HG03280 (cell line): Measurements from ENCODE around the gene FDXR.
"Not testable (repeated sequence)": the region's sequence is repeated elsewhere in the genome, so short reads cannot be mapped to it uniquely, and the experiment has no call there.

Experiments
- ATAC-seq: cut with Tn5 transposase; IDR thresholded peaks from one replicate; pipeline ENCODE4 v1.9.1; 2021; ENCODE audit warnings: mild to moderate bottlenecking, moderate library complexity; ENCODE audit not compliant: unreplicated experiment

Gene FDXR, protein sequence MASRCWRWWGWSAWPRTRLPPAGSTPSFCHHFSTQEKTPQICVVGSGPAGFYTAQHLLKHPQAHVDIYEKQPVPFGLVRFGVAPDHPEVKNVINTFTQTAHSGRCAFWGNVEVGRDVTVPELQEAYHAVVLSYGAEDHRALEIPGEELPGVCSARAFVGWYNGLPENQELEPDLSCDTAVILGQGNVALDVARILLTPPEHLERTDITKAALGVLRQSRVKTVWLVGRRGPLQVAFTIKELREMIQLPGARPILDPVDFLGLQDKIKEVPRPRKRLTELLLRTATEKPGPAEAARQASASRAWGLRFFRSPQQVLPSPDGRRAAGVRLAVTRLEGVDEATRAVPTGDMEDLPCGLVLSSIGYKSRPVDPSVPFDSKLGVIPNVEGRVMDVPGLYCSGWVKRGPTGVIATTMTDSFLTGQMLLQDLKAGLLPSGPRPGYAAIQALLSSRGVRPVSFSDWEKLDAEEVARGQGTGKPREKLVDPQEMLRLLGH

DNA sequence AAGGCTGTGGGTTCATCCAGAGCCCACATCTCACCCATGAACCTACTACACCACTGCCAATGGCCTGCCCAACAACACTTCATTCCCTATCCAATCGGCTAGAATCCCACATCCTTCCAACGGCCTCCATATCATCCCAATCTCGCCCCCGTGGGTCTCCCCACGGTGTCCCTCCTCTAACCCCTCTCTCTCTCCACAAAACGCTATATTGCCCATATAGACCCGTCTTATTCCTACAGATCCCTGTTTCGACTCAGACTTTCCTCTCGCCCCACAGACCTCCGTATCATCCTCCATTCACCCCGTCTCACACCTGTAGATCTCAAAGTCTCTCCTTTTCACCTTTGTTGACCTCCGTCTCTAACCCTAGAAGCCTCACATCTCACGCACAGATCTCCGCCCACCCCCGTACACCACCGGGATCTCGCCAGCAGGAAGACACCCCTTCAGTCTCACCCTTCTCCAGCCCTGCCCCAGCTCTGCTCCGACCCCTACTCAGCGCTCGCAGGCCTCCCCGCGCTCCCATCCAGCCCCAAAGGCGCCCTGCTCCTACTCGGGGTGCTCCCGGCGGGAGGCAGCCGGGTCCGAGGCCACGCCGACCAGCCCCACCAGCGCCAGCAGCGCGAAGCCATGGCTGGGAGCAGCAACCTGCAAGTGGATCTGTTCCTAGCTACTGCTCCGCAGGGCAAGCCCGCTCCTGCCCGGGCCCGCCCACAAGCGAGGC is at the start of gene FDXR:
Gene FDXR, minus strand, starts transcription at position 682 of the 724 bp plus-strand sequence. Its CDS starts 50 bp downstream, at position 632.
- ATAC-seq, result peak; percentile 23

DNA sequence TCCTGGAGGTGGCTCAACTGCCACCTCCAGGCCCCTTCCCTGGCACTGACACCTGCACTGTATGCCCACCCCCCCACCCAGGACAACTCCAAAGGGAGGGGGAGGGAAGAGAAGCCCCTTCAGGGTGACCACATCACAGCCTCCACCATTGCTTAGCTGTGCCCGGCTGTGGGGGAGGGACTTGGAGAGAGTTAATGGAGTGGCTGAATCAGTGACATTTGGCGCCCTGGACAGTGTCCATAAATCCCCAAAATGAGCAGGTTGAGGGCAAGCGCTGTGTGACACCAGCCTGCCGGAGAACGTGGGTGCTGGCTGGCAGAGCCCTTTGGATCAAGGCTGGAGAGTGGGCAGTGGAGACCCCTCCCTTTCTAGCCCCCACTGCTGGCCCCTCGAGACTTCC is 49.4 kb upstream of the FDXR start:
- ATAC-seq, result no peak

DNA sequence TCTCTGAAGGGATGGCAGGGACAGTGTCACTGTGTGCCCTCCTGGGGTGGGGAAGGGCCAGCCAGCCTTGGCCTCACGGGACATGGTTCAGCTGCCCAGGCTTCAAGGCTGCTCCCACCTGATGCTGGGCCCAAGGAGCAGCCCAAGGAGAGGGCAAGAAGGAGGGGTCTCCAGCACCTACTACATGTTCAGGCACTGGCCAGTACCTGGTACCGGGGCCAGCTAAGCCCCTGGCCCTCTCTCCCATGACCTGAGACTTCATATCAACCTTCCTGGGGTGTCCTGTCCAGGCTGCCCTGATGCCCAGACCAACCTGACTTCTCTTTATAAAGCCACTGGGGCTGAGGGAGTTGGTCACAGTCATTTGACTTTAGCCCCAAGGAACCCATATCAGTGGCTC is 49.0 kb upstream of the FDXR start:
- ATAC-seq, result no peak

DNA sequence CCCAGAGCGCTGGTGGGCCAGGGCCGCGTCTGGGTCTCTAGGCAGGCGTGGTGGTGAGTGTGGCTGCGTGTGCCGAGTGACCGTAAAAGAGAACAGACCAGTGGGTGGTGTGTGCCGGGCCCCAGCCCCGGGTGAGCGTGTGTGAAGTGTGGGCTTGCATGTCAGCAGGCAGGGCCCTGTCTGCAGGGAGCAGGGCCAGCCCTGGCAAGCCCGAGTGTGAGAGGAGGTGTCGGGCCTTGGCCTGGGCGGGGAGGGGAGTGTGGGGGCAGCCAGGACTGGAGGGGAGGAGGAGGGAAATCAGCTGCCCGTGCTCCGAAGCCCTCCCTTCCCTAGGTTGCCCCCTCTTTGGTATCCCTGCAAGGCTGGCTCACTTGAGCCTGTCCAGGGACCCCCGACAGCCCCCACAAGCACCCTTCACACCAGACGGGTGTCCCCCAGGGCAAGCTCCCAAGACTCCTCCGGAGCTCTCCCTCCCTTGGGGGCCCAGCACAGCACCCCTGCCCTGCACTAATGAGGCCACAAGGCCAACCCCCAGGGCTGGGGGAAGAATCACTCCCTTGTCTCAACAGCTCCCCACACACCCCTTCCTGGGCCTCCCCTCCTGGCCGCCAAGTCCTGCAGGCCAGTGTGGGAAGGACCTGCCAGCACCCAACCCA is 48.4 kb upstream of the FDXR start:
- ATAC-seq, result no peak

DNA sequence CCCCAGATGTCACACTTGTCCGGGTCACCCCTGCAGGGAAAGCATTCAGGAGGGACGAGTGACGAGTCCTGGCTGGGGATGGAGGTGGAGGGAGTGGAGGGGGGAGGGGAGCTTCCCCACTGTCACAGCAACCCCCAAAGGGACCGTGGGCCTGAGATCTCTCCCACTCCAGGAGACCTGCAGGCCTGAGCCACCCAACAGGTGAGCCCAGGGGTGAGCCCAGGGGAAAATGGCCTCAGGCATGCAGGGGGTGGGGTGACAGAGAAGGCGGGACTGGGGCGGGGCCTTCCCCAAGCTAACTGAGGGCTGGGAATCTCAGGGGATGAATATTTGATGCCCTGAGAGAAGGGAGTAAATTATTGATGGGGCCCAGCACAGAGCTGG is 47.8 kb upstream of the FDXR start:
- no peak for ATAC-seq

DNA sequence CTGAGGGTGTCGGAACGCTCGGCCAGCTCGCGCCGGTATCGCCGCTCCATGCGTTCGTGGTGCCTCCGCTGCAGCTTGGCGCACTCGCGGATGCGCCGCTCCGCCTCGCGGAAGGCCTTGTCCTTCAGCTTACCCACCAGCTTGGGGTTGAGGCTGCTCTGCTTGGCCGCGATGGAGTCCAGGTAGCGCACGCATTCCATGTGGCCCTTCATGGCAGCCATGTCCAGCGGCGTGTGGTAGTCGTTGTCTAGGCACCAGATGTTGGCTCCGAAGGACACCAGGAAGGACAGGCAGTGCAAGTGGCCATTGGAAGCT is 47.5 kb upstream of the FDXR start:
- ATAC-seq, result no peak

DNA sequence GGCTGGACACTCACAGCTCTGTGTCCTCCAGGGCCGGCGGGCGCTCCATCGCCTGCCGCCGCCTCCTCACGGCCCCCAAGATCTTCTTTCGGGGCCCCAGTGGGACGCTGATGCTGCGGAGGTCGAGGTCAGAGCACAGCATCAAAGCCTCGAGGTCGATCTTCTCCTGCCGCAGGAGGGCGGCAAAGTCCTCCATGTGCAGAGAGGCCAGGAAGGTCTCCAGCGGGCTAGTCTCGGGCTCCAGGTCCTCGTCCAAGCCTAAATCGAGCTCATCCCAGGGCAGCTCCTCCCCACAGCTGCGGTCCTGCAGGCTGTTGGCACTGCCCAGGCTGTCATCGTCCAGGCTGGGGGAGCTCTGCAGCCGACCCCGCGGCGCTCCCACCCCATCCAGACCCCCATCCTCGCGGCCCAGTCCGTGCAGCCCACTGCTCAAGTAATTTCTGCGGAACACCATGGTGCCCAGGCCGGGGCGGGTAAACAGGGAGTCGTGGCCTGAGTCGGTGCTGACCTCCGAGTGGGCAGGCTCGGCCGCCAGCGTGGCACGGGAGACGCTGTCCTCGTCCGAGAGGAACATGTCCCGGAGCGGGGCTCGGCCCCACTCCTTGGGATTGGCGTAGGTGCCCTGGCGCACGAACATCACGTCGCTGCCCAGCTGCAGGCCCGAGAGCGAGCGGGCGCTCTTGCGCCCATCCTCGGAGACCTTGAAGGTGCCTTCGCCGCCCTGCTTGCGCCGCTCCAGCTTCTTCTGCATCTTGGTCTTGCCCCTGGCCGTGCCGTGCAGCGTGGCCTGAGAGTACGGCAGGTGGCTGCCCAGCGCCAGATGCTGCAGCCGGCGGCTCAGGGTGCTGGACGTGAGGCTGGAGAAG is 46.9 kb upstream of the FDXR start:
- no peak for ATAC-seq

DNA sequence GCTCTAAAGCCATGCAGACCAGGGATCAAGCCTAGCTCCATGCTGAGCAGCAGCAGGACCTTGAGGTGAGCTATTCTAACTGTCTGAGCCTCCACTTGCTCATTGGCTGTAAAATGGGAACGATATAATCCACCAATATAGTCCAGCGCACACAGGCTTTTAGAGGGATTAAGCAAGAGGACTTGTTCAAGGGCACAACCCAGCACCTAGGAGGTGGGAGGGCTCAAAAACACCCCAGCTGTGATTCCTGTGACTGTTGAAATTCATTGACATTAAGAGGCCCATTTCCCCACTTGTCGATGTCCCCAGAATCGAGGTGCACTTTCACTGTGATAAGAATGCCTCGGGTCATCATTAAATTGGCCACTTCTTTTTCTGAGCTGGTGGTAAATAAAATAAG is 46.1 kb upstream of the FDXR start:
- ATAC-seq, result no peak

DNA sequence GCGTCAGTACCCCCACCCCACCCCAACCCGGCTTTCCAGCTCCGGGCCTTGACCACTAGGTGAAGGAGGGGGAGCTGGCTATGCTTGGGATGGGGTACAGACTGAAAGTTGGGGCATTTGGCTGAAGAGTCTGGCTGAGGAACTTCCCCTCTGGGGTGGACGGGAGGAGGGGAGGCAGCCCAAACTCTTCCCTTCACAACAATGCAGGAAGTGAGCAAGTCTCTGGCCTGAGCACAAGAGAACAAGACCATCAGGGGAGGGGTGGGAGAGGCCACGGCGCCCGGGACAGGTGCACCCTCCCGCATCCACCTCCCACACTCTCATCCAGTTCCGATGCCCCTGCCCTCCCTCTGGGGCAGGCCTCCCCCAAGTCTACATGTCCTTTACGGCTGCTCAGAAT is 44.6 kb upstream of the FDXR start:
- ATAC-seq, result no peak

DNA sequence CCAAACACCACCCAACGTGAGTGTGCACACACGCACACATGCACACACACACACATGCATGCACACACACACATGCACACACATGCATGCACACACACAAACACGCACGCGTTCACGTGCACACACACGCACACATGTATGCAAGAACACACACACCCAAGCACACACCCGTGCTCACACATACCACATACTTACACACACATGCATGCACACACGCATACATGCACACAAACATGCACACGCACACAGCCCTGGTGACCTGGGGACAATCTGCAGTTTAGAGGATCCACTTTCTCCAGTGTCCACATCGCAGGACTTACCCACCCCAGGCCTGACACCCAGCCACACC is 44.0 kb upstream of the FDXR start:
- ATAC-seq, result no peak

DNA sequence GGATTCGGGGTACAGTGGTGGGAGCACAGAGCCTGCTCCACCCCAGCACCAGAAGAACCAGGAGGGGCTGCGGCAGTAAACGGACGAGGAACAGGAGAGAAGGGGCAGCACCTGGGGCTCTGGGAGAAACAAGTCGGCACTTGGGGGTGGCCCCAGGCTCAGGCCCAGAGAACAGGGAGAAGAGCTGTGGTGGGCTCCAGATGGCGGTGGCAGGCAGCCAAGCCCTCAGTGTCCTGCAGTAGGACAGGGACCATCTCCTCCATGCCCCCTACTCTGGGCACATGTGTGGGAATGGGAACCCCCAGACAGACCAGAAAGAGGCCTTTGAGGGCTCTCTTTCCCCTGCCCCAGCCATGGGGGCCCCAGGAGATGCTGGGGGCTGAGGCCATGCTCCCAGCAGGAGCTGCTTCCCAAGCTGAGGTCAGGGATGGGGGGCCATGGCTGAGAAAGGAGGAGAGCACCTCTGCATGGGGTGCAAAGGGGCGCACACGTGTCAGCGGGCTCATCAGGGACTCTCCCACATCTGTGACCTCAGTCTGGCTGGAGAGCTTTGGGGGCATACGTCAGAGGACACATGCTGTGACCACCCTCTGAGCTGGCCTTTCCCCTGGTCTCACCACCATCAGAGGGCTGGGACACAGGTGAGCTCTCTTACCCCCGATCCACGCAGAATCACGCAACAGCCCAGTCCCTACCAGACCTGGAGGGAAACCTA is 43.5 kb upstream of the FDXR start:
- ATAC-seq, result no peak

DNA sequence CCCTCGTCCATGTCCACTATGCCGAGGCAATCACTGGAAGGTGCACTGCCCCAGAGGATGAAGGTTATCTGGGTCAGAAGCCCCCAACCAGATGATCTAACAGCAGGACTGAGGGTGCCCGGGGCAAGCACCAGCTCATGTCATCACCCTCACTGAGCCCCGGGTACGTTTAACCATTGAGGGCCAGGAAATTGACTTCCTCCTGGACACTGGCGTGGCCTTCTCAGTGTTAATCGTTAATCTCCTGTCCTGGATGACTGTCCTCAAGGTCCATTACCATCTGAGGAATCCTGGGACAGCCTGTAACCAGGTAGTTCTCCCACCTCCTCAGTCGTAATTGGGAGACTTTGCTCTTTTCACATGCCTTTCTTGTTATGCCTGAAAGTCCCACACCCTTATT is 38.6 kb upstream of the FDXR start:
- not testable (repeated sequence) for ATAC-seq

DNA sequence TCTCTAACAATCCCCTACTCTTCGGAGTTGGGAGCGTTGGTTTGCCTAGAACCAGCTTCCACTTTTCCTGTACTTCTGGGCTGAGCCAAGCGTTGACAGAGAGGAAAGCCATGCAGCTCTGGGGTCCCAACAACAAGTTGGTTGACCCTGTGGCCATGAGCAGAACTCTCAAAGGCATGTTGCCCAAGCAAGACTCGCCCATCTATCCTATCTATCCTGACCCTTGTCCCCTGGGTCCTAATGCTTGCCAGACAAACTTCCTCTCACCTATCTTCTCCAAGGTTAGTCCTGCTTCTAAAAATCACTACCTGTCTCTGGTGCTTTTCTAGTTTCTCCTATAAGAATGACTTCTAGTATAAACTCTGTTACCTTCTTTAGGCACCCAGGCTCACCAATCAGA is 36.3 kb upstream of the FDXR start:
- ATAC-seq, result not testable (repeated sequence)

DNA sequence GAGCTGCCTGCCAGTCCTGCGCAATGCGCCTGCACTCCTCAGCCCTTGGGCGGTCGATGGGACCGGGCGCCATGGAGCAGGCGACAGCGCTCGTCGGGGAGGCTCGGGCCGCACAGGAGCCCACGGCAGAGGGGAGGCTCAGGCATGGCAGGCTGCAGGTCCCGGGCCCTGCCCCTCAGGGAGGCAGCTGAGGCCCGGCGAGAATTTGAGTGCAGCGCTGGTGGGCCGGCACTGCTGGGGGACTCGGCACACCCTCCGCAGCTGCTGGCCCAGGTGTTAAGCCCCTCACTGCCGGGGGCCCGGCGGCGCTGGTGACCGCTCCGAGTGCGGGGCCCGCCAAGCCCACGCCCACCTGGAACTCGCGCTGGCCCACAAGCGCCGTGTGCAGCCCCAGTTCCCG is 34.2 kb upstream of the FDXR start:
- no peak for ATAC-seq

DNA sequence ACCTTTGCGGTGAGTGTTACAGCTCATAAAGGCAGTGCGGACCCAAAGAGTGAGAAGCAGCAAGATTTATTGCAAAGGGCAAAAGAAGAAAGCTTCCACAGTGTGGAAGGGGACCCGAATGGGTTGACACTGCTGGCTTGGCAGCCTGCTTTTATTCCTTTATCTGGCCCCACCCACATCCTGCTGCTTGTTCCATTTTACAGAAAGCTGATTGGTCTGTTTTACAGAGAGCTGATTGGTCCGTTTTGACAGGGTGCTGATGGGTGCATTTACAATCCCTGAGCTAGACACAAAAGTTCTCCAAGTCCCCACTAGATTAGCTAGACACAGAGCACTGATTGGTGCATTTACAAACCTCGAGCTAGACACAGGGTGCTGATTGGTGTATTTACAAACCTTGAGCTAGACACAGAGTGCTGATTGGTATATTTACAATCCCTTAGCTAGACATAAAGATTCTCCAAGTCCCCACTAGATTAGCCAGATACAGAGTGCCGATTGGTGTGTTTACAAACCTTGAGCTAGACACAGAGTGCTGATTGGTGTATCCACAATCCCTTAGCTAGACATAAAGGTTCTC is 33.5 kb upstream of the FDXR start:
- ATAC-seq, result not testable (repeated sequence)

DNA sequence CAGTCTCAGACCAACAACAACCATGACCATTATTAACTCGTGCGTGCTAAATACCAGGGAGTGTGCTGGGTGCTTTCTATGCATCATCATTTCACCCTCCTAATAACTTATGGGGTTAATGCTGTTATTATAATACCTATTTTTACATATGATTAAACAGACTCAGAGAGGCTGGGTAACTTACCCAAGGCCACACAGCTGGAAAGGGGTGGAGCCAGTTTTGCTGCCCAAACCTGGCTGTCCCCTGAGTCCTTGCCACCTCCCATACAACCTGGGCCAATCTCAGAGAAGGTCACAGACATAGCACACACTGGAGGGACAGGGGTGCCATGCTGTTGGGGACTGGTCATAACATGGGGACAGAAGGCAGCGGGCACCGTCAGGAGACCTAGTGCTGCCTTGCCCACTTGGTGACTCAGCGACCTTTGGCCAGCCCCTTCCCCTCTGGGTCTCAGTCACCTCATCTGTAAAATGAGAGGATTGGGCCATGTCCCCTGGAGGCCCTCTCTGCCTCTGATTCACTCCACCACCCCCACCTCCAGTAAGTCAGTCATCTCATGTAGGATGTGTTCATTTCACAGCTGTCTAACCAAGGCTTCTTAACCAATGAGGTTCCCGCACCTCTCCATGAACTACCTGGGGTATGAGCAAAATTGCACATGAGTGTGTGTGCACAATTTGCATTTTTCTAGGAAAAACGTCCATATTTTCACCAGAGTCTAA is 32.1 kb upstream of the FDXR start:
- ATAC-seq, result no peak

DNA sequence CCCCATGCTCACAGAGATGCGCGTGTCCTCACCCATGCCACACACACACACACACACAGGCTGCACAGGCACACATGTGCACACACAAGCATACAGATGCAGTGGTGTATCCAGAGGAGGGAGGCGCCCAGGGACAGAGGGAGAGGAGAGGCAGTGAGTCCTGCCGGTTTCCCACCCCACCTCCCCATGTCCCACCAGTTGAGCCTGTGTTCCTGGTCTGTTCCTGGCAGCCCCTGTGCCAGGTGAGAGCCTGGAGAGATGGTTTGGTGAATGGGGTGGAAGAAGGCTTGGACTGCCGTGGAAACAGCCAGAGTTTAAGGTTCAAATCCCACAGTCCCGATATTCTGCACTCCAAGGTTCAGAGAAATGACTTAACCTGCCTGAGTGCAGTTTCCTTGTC is 30.9 kb upstream of the FDXR start:
- ATAC-seq, result no peak

DNA sequence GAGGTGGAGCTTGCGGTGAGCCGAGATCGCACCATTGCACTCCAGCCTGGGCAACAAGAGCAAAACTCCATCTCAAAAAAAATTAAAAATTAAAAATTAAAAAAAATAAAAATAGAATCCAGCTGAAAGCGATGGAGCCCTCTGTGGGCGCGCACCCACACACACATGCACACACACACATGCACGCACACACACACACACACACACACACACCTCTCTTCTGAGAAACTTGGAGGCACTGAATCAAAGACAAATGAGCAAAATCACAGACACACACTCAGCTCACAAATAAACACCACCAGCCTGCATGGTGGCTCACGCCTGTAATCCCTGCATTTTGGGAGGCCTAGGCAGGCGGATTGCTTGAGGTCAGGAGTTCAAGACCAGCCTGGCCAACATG is 30.2 kb upstream of the FDXR start:
- ATAC-seq, result no peak

DNA sequence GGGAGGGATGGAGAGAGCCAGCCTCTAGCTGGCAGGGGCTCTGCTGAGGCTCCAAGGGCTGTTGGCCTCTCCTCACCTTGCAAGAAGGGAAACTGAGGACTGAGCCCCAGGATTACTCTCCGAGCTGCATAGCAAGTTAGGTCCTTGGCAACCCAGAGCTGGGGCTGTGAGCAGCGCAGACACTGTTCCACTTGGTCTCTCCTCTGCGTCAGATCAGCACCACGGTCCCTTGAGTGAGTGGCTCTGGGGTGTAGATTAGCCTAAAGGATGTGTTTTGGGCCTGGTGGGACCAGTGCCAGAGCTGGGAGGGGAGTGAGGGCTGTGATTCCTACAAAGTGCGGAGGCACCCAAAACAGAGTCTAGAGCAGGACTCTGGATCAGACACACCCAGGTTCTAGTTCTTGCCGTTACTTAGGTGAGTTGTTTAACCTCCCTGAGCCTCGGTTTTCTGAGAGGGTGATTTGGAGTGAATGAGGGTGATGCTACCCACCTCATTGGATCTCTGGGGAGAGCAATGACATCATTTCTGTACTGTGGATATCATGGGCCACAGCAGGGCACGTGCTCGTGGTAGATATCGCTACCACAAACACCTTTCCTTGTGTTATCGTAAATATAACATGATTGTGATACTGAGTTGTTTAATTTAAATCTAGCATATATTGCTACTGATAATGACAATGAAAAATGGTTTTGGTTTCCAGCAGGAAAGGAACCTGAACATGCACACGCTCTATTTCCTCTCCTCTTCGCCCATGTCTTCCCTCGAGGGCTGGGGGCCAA is 28.8 kb upstream of the FDXR start:
- no peak for ATAC-seq
